A549 (cell line): ENCODE results near the gene TAOK3. TPM values are rescaled to one million over a fixed set of nuclear protein-coding genes. Genes with fewer than 3 reads are reported as not detected.

Experiments
- ATAC-seq, 2 experiments: fragments of 200-7000 bp in 1 of 2; fragments of >200 bp in 1 of 2; cut with Nextera tagmentation in 1 of 2; cut with Tn5 transposase in 1 of 2; 3 replicates each; pipeline versions ENCODE4 v1.8.0 to v1.9.1; 2018 to 2020; ENCODE audit warnings: mild to moderate bottlenecking in 1 of 2, moderate library complexity in 1 of 2
- CTCF ChIA-PET: fragments of 300-600 bp; sonication (Branson Sonifier 250); formaldehyde crosslinking; extraction: SDS; loops from one replicate; lab custom pipeline; 2021; ENCODE audit warnings: antibody characterized with exemption, inconsistent platforms; lab: Yijun Ruan, JAX
- POLR2A ChIA-PET: fragments of 350-600 bp; formaldehyde crosslinking; extraction: SDS; loops from one replicate; lab custom pipeline; 2021; ENCODE audit warnings: antibody characterized with exemption, inconsistent platforms; lab: Yijun Ruan, JAX
- DNase-seq, 2 experiments: peaks; one replicate each; pipeline versions ENCODE4 v3.0.0 to v3.0.0-alpha.2; 2011 to 2016; ENCODE audit warnings: low read depth in 1 of 2, low spot score in 1 of 2
- FAIRE-seq: peaks from 2 replicates; lab custom pipeline; 2011; peaks lifted over from hg19 to GRCh38; lab: Jason Lieb, UNC
- H3K27ac ChIP-seq, 2 experiments: fragments of >200 bp; sonication (Bioruptor Twin); formaldehyde crosslinking; 3 replicates each; pipeline ENCODE4 v1.5.1; 2016 to 2017
- H3K4me1 ChIP-seq: fragments of >200 bp; sonication (Bioruptor Twin); formaldehyde crosslinking; 3 replicates; pipeline ENCODE4 v1.6.1; 2016
- H3K4me2 ChIP-seq: fragments of >200 bp; sonication (Bioruptor Twin); formaldehyde crosslinking; 3 replicates; pipeline ENCODE4 v1.6.1; 2016
- H3K4me3 ChIP-seq: fragments of >200 bp; sonication (Bioruptor Twin); formaldehyde crosslinking; 3 replicates; pipeline ENCODE4 v1.5.1; 2016
- H3K9me3 ChIP-seq: fragments of >200 bp; sonication (Bioruptor Twin); formaldehyde crosslinking; 3 replicates; pipeline ENCODE4 v1.6.1; 2016
- CBX8 ChIP-seq: fragments of 200-600 bp; sonication (generic); IDR thresholded peaks from 2 replicates; pipeline ENCODE4 v1.6.1; 2016
- CHD2 ChIP-seq: fragments of 150-350 bp; IDR thresholded peaks from 2 replicates; pipeline ENCODE4 v1.6.1; 2014; ENCODE audit warnings: low read length; ENCODE audit not compliant: partially characterized antibody
- CHD4 ChIP-seq: fragments of 200-600 bp; sonication (generic); IDR thresholded peaks from 2 replicates; pipeline ENCODE4 v1.6.1; 2016; ENCODE audit warnings: antibody characterized with exemption, mild to moderate bottlenecking, borderline replicate concordance
- CTCF ChIP-seq: fragments of >200 bp; sonication (Bioruptor Twin); formaldehyde crosslinking; IDR thresholded peaks from 3 replicates; pipeline ENCODE4 v1.5.1; 2016
- EHMT2 ChIP-seq: fragments of 200-600 bp; sonication (generic); IDR thresholded peaks from 2 replicates; pipeline ENCODE4 v1.6.1; 2016; ENCODE audit warnings: antibody characterized with exemption, low read depth, mild to moderate bottlenecking, moderate library complexity
- ELK1 ChIP-seq: fragments of 150-350 bp; IDR thresholded peaks from 2 replicates; pipeline ENCODE4 v1.6.1; 2014; ENCODE audit warnings: low read depth, mild to moderate bottlenecking, low read length
- HEYL ChIP-seq: fragments of 250-450 bp; sonication (Bioruptor Pico); IDR thresholded peaks from 2 replicates; pipeline ENCODE4 v1.8.0; 2021; ENCODE audit warnings: mild to moderate bottlenecking, moderate library complexity
- HOXA7 ChIP-seq: fragments of 250-450 bp; sonication (Bioruptor Pico); IDR thresholded peaks from 2 replicates; pipeline ENCODE4 v1.5.0; 2020; ENCODE audit warnings: mild to moderate bottlenecking, moderate library complexity
- HOXB5 ChIP-seq: fragments of 250-450 bp; sonication (Bioruptor Pico); IDR thresholded peaks from 2 replicates; pipeline ENCODE4 v1.5.0; 2020; ENCODE audit warnings: mild to moderate bottlenecking, moderate library complexity
- JUNB ChIP-seq: fragments of >200 bp; sonication (Bioruptor Twin); formaldehyde crosslinking; IDR thresholded peaks from 2 replicates; pipeline ENCODE4 v1.6.1; 2016
- MAX ChIP-seq: IDR thresholded peaks from 2 replicates; pipeline ENCODE4 v1.6.1; 2012
- MYC ChIP-seq: IDR thresholded peaks from 2 replicates; pipeline ENCODE4 v1.6.1; 2012; ENCODE audit warnings: mild to moderate bottlenecking, inconsistent platforms, low read length, improper control_type of control experiment, borderline replicate concordance
- NPAS2 ChIP-seq: fragments of 250-450 bp; sonication (Bioruptor Pico); IDR thresholded peaks from 2 replicates; pipeline ENCODE4 v1.8.0; 2022; ENCODE audit warnings: mild to moderate bottlenecking, moderate library complexity, borderline replicate concordance
- PBX3 ChIP-seq: IDR thresholded peaks from 2 replicates; pipeline ENCODE4 v1.6.1; 2012
- PHF8 ChIP-seq: fragments of 200-600 bp; sonication (generic); IDR thresholded peaks from 2 replicates; pipeline ENCODE4 v1.6.1; 2016; ENCODE audit warnings: low read depth, mild to moderate bottlenecking, antibody characterized with exemption, moderate library complexity, borderline replicate concordance
- RFX5 ChIP-seq: fragments of 450-650 bp; IDR thresholded peaks from 2 replicates; pipeline ENCODE4 v1.7.1; 2014; ENCODE audit warnings: antibody characterized with exemption, mild to moderate bottlenecking, moderate library complexity
- TFCP2L1 ChIP-seq: fragments of 250-450 bp; sonication (Bioruptor Pico); IDR thresholded peaks from 2 replicates; pipeline ENCODE4 v1.5.0; 2021; ENCODE audit warnings: mild to moderate bottlenecking
- WGBS: methylation state at CpG from one replicate; pipeline ENCODE4 v1.1.6; 2017; ENCODE audit errors: missing lambda C conversion rate; 5-methylcytosine and 5-hydroxymethylcytosine counted together
- polyA plus RNA-seq, 4 experiments: library from polyadenylated mRNA; depleted of rRNA in 3 of 4; stranded (reverse); fragments of >200 nt; fragmentation: RNase III in 1 of 4; extraction: RNeasy Plus Mini Kit Qiagen cat#74134 plus additional on column Dnase treatment in 1 of 4; gene quantifications; 2 replicates in 3 of 4; 3 replicates in 1 of 4; pipeline ENCODE4 v1.2.3, GENCODE V29; 2011 to 2017
- TF ChIP-seq, protein P1 (sequence below): fragments of >200 bp; sonication (Bioruptor Twin); formaldehyde crosslinking; IDR thresholded peaks from 2 replicates; pipeline ENCODE4 v1.6.1; 2016
- TF ChIP-seq, protein P2 (sequence below): fragments of 250-450 bp; sonication (Bioruptor Pico); IDR thresholded peaks from 2 replicates; pipeline ENCODE4 v1.5.0; 2020; ENCODE audit warnings: low read depth, mild to moderate bottlenecking, moderate library complexity
- TF ChIP-seq, protein P3 (sequence below): fragments of 250-450 bp; sonication (Bioruptor Pico); IDR thresholded peaks from 2 replicates; pipeline ENCODE4 v1.5.0; 2021; ENCODE audit warnings: mild to moderate bottlenecking, moderate library complexity, borderline replicate concordance

The TAOK3 gene
- polyA plus RNA-seq, 2 of the 4 experiments (the other 2 are of a cell fraction): 13.1 to 27.6 TPM

- H3K4me1 ChIP-seq: no peaks in the 10 kb centered on the region
- no peak overlapping the region for H3K4me2 ChIP-seq
- POLR2A ChIA-PET: no interaction called here
- CTCF ChIA-PET: interaction anchor here (1.8 kb wide), 1 partner anchor 86 kb away, joined by 6 read pairs; no protein-coding TSS in a partner anchor
- no peaks in the 10 kb centered on the region for H3K9me3 ChIP-seq
- 92% methylated on average over 3 of the region's 3 CpGs for WGBS
- no peak for DNase-seq
- H3K27ac ChIP-seq: no peak overlapping the region
- no peak overlapping the region for H3K4me3 ChIP-seq
- FAIRE-seq: no peak
- ATAC-seq: no peak; a peak in 1 of 6 replicates
- TF ChIP-seq RFX5: no peak
- TF ChIP-seq CTCF: no peak
- TF ChIP-seq ELK1: no peak
- TF ChIP-seq JUNB: no peak
- TF ChIP-seq MAX: no peak
- TF ChIP-seq, protein P1, sequence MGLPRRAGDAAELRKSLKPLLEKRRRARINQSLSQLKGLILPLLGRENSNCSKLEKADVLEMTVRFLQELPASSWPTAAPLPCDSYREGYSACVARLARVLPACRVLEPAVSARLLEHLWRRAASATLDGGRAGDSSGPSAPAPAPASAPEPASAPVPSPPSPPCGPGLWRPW: no peak
- TF ChIP-seq, protein P2, sequence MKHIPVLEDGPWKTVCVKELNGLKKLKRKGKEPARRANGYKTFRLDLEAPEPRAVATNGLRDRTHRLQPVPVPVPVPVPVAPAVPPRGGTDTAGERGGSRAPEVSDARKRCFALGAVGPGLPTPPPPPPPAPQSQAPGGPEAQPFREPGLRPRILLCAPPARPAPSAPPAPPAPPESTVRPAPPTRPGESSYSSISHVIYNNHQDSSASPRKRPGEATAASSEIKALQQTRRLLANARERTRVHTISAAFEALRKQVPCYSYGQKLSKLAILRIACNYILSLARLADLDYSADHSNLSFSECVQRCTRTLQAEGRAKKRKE (CRISPR knock-in tag): no peak
- TF ChIP-seq HEYL: no peak
- TF ChIP-seq NPAS2 (CRISPR knock-in tag): no peak
- no peak for TF ChIP-seq TFCP2L1
- no peak for TF ChIP-seq PBX3
- TF ChIP-seq MYC: no peak
- TF ChIP-seq CHD4: no peak
These were observed 82.6 kb downstream of the TAOK3 start for GRCh38 chr12:118290130-118290529.

GRCh38 chr12:118288174-118288573, 84.5 kb downstream of the TAOK3 start:
- FAIRE-seq: no peak
- Histone ChIP-seq H3K9me3 (no peaks in the 10 kb centered on the region), H3K4me3 (no peak overlapping the region), H3K27ac (no peak overlapping the region), H3K4me1 (no peaks in the 10 kb centered on the region), H3K4me2 (no peak overlapping the region)
- POLR2A ChIA-PET: no interaction called here
- CTCF ChIA-PET: interaction anchor here (1.4 to 1.5 kb wide), 2 partner anchors 9 to 21 kb away, joined by 3 to 4 read pairs; no protein-coding TSS in a partner anchor
- TF ChIP-seq HOXA7: no peak
- no peak for TF ChIP-seq EHMT2
- no peak for TF ChIP-seq PHF8
- TF ChIP-seq, protein P3, sequence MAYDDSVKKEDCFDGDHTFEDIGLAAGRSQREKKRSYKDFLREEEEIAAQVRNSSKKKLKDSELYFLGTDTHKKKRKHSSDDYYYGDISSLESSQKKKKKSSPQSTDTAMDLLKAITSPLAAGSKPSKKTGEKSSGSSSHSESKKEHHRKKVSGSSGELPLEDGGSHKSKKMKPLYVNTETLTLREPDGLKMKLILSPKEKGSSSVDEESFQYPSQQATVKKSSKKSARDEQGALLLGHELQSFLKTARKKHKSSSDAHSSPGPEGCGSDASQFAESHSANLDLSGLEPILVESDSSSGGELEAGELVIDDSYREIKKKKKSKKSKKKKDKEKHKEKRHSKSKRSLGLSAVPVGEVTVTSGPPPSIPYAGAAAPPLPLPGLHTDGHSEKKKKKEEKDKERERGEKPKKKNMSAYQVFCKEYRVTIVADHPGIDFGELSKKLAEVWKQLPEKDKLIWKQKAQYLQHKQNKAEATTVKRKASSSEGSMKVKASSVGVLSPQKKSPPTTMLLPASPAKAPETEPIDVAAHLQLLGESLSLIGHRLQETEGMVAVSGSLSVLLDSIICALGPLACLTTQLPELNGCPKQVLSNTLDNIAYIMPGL: no peak
- no peak for TF ChIP-seq CBX8
- TF ChIP-seq CHD2: no peak
- TF ChIP-seq HOXB5: no peak
- no peak for TF ChIP-seq ELK1
- TF ChIP-seq MAX: no peak
- DNase-seq: no peak
- 78% methylated on average over 1 of the region's 1 CpG for WGBS
- no peak for ATAC-seq
